Activated CD4-positive, alpha-beta T cell treated with anti-CD3 and anti-CD28 coated beads, Interleukin-2, amount 50 U/mL, for 16 hours (primary cell): ENCODE results near the gene APRT.

Source experiments
- DNase-seq: peaks from one replicate; pipeline ENCODE4 v3.0.0-alpha.2; 2020

The APRT gene, protein sequence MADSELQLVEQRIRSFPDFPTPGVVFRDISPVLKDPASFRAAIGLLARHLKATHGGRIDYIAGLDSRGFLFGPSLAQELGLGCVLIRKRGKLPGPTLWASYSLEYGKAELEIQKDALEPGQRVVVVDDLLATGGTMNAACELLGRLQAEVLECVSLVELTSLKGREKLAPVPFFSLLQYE

DNA sequence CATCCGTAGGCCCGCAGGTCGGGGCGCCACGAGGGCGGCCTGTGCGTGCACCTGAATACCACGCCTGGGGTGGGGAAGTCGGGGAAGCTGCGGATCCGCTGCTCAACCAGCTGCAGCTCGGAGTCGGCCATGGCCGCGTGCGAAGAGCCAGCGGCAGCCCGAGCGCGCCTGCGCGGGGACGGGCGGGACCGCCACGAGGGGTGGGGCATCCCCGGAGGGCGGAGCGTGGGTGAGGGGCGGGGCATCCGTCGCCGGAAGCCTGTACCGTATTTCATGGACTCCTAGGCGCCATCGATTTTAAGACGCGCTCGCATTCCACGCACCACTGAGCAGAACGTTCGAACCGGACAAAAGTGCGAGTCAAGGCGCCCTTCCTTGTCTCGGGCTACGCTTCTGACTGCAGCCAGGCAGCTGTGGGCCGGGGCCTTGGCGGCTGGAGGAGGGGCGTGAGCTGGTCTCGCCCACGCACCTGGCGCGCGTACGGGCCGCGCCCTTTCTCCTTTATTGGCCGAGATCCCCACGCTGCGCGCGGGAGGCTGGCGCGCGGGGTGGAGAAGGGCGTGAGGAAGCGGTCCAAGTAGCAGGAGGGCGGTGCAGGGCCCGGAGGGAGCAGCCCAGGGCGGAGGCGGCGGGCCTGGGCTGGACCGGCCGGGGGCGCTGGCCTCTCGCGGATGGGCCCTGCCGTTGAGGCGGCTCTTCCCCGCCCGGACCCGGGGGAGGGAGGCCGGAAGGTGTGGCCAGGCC, at the start of gene APRT:
APRT (minus strand) TSS at position 160 of the 744 bp plus-strand sequence; CDS start at position 131, 29 bp downstream.
- DNase-seq, result peak; percentile 97

DNA sequence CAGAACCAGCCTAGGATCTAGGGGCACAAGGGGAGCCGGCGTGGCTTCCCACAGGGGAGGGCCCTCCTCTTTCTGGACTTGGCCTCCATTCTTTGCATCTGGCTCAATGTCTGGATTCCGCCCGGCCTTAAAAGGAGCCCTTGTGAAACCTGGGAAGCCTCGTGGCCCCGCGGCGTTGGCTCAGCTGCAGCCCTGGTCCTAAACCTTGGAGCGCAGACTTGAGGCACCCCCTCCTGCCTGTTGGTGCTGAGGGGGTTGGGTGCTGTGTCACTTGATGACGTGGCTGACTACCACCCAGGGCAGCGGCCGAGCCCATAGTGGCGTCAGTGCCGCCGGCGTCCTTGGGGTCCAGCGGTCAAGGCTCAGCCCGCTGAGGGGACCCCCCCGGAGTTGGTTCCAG, 49.6 kb upstream of the APRT start:
- DNase-seq, result no peak

DNA sequence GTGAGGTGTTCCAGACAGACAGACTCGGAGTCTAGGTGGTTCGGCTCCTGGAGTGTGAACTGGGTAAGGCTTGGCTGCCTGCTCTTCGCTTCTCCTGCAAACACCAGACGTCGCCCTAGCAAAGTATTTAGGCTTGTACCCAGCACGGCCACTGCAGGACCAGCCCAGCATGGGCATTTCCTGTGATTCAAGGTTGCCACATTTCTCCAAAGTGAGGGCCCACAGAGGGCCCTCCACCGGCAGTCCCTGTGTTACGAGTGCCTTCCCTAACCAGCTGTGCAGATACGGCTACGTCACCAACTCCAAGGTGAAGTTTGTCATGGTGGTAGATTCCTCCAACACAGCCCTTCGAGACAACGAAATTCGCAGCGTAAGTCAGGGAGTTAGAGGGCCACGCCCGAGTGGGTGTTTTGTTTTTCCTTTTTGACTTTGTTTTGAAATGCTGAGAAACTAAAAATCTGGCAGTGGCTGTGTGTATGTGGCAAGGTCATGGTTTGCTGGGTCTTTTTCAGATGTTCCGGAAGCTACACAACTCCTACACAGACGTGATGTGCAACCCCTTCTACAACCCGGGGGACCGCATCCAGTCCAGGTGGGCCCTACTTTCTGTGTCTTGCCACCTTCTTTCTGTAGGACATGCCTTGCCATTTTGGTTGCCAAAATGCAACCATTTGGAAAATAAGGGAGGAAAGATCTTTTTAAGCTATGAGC, 47.8 kb upstream of the APRT start:
- DNase-seq, result no peak

DNA sequence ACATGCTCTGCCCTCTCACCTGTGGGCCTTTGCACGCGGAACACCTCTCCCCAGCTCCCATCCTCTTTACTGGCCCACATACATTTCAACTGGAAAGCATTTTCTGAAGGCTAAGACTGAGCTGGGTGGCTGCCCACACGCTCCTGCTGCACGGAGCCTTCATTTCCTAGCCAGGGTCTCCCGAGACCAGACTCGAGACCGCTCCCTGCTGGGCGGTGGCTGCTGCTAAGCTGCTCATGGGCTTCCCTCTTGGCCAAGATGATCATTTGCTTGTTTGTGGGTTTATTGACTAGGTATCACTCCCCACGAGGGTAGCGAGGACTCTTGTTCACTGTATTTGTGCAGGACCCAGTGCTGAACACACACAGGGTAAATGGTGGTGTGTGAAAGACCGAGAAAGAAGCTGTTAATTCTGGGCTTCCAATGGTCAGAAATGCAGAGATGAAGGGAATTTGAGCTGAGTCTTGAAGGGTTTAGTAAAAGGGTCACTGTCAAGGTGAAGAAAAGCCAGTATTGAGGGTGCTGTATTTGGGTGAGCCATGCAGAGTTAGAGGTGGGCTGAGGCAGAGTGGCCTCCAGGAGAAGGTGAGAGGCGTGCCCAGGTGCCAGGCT, 46.1 kb upstream of the APRT start:
- peak; percentile 83 for DNase-seq

DNA sequence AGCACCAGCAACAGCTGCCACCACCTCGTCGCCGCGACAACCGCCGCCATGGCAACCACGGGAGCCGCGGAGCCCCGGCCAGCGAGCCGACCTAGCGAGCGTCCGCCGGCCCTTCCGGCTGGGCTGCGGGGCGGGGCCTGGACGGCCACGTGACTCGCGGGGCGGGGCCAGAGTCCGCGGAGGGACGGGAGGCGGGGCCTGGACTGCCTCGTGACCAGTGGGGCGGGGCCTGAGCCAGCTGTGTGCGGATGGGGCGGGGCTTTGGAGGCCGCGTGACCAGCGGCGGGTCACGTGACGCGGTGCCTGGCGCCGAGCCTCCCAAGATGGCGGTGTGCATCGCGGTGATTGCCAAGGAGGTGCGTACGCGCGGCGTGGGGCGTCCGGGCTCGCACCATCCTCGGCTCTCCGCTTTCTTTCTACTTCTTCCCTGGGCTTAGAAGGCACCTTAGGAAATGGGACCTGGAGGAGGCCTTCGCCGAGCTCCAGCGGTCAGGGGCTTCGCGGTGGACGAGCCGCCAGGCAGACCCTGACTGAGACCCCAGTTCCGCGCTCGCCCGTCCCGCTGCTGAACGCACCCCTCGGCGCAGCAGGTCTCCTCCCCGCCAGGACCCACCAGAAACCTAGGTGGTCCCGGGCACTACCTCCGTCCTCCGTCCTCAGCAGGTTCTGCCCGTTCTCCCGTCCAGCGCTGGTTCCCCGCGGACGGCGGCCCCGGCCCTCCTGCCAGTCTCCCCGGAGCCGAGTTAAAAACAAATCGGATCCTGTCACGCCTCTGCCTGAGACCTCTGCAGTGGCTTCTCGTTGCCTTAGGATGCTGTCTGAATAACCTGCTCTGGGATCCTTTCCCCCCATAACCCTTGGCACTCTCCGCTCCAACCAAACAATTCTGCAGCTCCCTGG, 45.4 kb upstream of the APRT start, which contains the start of the genes GALNS and TRAPPC2L:
GALNS (minus strand) TSS at position 120 of the 900 bp plus-strand sequence; CDS start at position 50, 70 bp downstream.
TRAPPC2L (plus strand) TSS at position 300 of the 900 bp plus-strand sequence; CDS start at position 324, 24 bp downstream.
- DNase-seq, result peak; percentile 99

DNA sequence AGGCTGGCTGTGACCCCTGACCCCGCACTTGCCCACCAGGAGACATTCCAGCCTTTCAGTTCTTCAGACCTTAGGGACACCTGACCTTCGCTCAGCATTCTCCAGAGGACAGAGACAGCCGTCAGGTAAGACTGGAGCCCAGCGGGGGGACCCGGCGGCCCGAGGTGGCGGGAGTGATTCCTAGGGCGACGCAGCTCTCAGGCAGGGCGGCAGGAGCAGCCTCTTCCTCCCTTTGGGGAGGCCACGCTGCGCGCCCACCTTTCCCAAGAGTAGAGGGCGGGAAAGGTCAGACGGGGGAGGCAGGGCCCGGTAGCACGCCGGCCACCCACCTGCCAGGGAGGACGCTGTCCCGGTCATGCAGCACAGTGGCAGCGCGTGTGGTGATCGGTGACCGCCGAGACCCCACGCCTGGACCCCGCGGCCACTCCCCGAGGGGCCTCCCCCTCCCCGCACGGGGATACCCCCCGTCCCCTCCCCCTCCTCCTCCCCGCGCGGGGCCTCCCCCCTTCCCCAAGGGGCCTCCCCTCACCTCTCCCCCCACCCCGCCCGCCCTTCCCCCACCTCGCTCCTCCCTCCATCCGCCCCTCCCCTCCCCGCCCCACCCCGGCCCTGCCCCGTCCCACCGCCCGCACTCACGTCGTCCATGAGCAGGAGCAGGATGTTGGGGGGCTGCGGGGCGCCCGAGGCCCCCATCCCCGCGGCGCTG, 44.5 kb upstream of the APRT start:
- DNase-seq, result no peak

DNA sequence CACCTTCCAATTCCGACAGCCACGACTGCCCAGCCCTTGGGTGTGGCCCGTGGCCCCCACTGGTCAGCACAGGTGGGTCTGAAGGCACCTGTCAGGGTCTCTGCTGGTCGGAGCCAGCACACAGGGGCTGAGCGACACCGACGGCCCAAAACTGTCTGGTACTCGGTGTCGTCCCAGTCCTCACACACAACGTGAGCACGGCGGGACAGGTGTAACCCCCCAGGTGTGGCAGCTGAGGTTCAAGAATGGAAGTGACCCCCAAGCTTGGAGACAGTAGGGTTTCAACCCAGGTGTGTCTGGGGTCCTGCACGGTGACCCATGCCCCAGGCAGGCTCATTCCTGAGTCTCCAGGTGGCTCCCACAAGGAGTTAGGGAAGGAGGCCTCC, 44.0 kb upstream of the APRT start:
- no peak for DNase-seq

DNA sequence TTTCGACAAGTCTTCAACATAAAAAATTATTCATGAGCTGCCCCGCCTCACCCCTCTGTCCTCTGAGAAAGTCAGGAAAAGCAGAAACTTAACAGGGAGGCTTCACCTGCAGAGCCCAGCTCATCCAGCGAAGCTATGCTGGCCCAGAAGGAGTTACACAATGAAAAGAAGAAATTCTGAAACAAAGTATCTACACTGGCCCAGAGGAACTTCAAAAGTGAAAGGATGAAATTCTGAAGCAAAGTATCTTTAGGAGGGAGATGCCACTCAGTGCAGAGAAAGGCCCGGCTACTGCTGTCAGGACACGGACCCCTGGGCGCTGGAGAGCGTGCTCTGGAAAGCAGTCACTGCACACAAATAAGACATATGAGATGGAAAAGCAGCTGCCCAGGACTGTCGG, 43.4 kb upstream of the APRT start:
- no peak for DNase-seq

DNA sequence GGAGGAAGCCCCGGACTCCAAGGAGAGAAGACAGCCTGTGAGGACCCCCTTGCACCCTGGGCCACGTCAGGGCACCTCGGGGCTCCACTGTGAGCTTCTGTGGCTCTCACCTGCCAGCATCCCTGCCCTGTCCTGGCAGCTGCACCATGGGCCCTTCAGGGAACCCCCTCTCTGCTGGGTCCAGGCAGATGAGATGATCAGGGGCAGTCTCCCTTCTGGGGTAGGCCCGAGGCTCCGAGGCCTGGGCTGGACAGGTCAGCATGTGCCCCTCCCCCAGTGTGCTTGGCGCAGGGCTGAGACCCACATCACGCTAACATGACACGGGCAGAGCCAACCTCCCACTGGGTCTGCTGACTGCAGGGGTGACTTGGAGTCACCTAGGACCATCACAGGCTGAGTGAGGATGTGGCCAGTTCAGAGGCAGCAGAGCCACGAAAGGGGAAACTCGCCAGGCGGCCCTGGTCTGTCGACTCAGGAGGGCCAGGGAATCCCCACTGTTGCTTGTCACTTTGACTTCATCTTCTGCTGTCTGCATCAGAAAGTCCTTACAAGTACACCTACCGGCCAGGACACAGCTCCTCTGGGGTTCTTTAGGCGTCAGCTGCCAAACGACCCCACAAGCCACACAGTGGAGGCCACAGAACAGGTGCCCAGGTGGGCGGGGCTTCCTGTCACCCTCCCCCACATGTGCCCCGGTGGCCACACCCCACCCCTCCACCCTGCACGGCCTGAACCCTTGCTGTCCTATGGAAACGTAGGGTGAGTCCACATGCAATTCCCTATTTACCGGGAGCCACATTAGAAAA, 42.8 kb upstream of the APRT start:
- DNase-seq, result peak; percentile 3

DNA sequence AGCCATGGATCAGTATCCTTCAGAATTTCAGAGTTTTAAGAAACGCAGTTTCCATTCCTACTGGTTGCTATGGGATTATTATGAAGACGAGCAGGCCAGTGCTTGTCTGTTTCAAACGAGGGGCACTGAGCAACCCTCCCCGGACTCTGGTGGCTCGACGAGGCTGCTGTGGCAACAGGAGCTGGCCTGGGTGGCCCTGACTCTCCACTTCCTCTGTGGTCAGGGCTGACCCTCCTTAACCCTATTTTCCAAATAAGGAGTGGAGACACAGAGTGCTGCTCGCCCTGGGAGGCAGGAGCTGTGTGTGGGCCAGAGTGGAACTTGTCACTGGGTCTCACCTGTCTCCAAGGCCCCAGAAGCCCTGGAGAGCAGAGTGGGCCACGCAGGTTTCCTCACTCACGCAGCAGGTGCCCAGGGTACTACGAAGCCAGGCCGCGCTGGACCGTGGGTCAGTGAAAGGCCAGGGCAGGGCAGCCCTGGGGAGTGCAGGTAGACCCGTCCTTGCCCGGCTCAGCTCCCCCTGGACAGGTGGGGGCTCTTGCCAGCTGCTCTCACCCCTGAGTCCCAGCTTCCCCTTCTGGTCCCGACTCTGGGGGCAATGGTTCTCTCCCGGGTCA, 41.7 kb upstream of the APRT start:
- no peak for DNase-seq

DNA sequence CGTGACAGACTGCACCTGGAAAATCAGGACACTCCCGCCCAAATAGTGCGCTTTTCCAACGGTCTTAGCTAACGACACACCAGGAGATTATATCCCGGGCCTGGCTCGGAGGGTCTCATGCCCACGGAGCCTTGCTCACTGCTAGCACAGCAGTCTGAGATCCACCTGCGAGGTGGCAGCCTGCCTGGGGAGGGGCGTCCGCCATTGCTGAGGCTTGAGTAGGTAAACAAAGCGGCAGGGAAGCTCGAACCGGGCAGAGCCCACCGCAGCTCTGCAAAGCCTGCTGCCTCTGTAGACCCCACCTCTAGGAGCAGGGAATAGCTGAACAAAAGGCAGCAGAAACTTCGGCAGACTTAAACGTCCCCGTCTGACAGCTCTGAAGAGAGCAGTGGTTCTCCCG, 39.9 kb upstream of the APRT start:
- no peak for DNase-seq

DNA sequence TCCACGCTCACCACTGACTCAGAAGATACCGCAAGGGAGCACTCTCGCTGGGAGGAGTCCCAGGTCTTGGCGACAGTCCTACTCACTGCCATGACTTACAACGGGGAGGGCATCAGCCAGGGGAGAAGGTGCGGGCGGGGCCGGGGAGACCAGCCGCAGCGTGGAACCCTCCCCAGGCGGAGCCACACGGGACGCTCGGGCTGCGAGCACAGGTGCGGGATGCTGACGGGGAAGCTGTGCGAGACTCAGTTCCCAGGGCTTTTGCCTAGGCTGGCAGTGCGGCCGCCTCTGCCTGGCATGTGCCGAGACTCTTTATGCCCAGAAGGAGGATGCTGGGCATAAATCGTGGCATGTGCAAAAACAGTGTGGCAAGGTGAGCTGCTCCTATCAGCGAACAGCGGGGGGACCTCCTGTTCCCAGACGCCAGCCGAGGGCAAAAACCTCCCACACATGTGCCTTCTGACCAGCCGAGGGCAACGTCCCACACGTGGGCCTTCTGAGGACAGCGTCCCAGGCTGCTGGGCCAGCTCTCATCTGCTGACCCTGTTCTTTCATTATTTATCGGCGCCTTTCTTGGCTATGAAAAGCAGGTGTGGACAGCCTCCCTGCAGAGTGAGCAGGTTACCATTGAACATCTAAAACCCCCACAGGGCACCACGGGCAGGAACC, 38.9 kb upstream of the APRT start:
- no peak for DNase-seq

DNA sequence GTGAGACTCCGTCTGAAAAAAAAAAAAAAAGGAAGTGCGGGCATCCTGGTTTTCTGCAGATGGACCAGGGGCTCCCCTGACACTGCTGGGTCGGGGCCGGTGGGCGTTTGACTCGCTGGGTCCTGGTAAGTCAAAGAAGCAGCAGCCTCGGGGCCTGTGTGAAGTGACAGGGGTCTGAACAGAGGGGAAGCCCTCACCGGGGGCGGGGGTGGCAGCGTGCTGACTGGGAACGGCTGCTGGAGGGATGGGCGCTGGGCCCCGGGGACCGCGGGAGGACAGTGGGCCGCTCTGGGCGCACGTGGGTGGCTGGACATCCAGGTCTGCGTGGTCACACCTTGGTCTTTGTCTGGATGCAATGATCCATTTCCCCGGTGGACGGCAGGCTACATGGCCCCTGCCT, 36.8 kb upstream of the APRT start:
- no peak for DNase-seq

DNA sequence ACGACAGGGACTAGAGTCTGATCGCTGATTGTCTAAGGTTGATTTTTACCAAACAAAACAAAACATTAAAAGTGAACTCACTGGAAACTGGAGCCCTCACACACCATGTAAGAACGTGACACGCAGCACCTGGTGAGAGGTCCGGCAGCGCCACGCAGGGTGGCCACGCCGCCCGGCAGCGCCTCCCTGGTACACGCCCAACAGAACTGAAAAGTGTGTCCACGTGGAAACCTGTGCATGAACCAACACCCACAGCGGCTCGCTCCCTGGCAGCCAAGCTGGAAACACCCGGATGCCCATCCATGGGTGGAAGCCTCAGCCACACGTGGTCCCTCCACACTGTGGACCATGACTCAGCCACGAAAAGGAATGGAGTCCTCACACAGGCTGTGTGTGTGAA, 35.9 kb upstream of the APRT start:
- DNase-seq, result no peak

DNA sequence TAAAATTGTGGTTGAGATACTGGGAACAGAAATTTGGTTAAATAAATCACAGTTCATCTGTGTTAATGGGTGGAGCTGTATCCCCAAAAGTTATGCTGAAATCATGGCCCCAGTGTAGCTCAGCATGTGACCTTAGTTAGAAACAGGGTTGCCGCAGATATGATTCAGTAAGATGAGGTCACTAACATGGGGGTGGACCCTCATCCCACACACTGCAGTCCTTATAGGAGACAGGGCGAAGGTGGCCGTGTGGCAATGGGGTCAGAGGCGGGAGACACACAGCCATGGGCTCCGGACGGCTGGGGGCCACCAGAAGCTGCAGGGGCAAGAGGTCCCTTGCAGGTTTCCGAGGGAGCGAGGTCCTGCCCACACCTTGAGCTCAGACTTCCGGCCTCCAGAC, 34.4 kb upstream of the APRT start:
- DNase-seq, result no peak

DNA sequence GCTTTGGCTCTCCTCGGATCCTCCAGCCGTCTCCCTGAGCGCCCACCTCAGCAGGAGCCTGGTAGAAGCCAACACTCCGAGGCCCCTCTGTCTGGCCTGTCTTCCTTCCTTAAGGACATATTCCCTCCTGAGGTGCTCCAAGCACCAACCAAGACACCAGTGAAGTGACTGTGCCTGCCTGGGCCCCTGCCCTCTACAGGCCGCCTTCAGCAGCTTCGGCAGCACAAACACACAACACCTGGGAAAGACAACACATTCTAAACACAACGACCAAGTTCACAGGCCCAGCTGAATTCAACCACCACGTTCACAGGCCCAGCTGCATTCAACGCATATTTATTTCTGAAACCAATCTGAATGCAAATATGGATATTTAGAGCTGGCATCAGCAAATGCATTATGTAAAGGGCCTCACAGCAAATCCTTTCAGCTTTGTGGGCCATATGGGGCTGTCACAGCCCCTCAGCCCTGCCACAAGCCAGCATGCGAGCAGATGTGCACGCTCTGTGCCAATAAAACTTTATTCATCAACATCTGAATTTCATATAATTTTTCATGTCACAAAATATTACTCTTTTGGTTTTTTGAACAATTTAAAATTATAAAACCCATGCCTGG, 32.8 kb upstream of the APRT start:
- no peak for DNase-seq

DNA sequence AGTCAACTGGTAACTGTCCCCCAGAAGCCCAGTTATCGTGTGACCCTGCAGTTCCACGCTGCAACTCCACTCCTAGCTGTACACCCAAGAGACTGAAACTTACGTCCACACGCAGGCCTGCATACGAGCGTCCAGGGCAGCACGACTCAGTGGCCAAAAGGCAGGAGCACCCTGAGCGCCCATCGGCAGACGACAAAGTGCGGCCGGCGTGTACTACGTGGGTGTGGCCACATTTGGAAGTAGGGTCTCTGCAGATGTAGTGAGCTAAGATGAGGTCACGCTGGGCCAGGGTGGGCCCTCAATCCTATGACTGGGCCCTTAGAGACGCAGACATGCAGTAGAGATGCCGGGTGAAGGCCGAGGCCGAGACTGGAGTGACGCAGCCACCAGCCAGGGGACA, 31.5 kb upstream of the APRT start:
- no peak for DNase-seq

DNA sequence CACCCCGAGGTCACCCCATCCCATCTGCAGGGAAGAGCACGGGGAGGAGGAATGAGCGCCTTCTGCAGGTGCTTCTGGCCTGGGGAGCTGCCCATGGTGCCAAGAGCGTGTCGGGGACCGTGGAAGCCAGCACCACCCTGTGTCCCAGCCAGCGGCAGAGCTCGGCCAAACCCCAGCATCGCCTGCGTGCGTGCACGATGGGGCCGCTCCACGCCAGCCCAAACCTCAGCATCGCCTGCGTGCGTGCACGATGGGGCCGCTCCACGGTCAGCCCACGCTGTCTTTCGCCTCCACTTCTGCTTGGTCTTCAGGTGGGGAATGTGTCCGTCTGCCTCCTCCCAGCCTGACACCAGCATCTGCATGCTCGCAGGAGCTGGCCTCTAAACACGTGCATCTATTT, 31.1 kb upstream of the APRT start:
- DNase-seq, result no peak

DNA sequence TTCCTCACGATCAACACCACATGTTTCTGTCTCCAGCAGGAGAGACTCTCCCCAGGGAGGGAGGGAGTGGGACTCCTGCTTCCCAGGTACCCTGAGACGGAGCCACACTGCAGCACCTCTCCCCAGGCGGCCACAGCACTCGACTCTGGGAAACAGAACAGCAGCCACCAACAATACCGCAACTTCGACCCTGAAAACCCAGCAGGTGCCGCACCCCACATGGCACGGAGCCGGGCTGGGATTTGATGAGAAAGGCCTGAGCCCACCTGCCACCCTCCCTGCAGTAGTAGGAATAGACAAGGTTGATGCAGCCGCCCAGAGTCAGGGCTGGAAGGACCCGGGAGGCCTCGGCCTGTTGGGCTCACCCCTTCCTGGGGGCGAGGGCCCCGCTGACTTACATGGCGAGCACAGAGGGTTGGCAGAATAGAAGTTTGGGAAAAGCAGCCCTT, 30.6 kb upstream of the APRT start:
- DNase-seq, result no peak
